SJCRH30 (cell line): Measurements from ENCODE around the gene MYCBP2. TPM values are rescaled to one million over a fixed set of nuclear protein-coding genes. Genes with fewer than 3 reads are reported as not detected.
"Not testable (repeated sequence)": the region's sequence is repeated elsewhere in the genome, so short reads cannot be mapped to it uniquely, and the experiment has no call there.

Experiments
- DNase-seq, 2 experiments: peaks; one replicate each; pipeline ENCODE4 v3.0.0-alpha.2; 2015 to 2020
- H3K27ac ChIP-seq: fragments of 250-450 bp; sonication (Bioruptor Pico); 2 replicates; pipeline ENCODE4 v1.5.1; 2020; ENCODE audit warnings: mild to moderate bottlenecking, moderate library complexity
- H3K27me3 ChIP-seq: fragments of 250-450 bp; sonication (Bioruptor Pico); 2 replicates; pipeline ENCODE4 v1.5.1; 2020; ENCODE audit warnings: mild to moderate bottlenecking, moderate library complexity
- H3K36me3 ChIP-seq: fragments of 250-450 bp; sonication (Bioruptor Pico); 2 replicates; pipeline ENCODE4 v1.5.1; 2020; ENCODE audit warnings: mild to moderate bottlenecking, moderate library complexity
- H3K4me1 ChIP-seq: fragments of 250-450 bp; sonication (Bioruptor Pico); 2 replicates; pipeline ENCODE4 v1.5.1; 2020; ENCODE audit warnings: mild to moderate bottlenecking, moderate library complexity
- H3K4me3 ChIP-seq: fragments of 250-450 bp; sonication (Bioruptor Pico); 2 replicates; pipeline ENCODE4 v1.5.1; 2020; ENCODE audit warnings: mild to moderate bottlenecking, moderate library complexity
- H3K9me3 ChIP-seq: fragments of 250-450 bp; sonication (Bioruptor Pico); replicated peaks from 2 replicates; pipeline ENCODE4 v1.5.1; 2020; ENCODE audit warnings: mild to moderate bottlenecking, moderate library complexity
- total RNA-seq: library from RNA; depleted of rRNA; stranded (reverse); fragments of >200 nt; shearing (Covaris generic); gene quantifications from 2 replicates; pipeline ENCODE4 v1.2.3, GENCODE V29; 2014

Gene MYCBP2
- total RNA-seq, 1 experiment from 2014 or later, result 45.2 TPM

GRCh38 chr13:77291774-77292173 is 35.1 kb downstream of the MYCBP2 start:
- H3K4me3 ChIP-seq, result no peak overlapping the region
- H3K4me1 ChIP-seq, result no peaks in the 10 kb centered on the region
- H3K27me3 ChIP-seq, result no peaks in the 10 kb centered on the region
- H3K9me3 ChIP-seq, result no peaks in the 10 kb centered on the region; the same call in 1 of the 2 replicates
- H3K27ac ChIP-seq, result no peak overlapping the region
- no peak for DNase-seq
- peaks cover 11% of the 10 kb centered on the region; the same call in 1 of the 2 replicates for H3K36me3 ChIP-seq

- Histone ChIP-seq H3K36me3 (peaks cover 11% of the 10 kb centered on the region; the same call in 1 of the 2 replicates), H3K9me3 (no peaks in the 10 kb centered on the region; the same call in 1 of the 2 replicates), H3K27ac (no peak overlapping the region), H3K4me3 (no peak overlapping the region), H3K27me3 (no peaks in the 10 kb centered on the region), H3K4me1 (no peaks in the 10 kb centered on the region)
- no peak for DNase-seq
Observed at GRCh38 chr13:77290342-77290741, 36.6 kb downstream of the MYCBP2 start.

- peaks cover 11% of the 10 kb centered on the region; the same call in 1 of the 2 replicates for H3K36me3 ChIP-seq
- DNase-seq, result no peak
- H3K27ac ChIP-seq, result no peak overlapping the region
- H3K27me3 ChIP-seq, result no peaks in the 10 kb centered on the region
- no peaks in the 10 kb centered on the region; the same call in 1 of the 2 replicates for H3K9me3 ChIP-seq
- no peaks in the 10 kb centered on the region for H3K4me1 ChIP-seq
- H3K4me3 ChIP-seq, result no peak overlapping the region
Observed at GRCh38 chr13:77289851-77290250, 37.0 kb downstream of the MYCBP2 start.

GRCh38 chr13:77285632-77286031 is 41.3 kb downstream of the MYCBP2 start:
- H3K4me1 ChIP-seq, H3K36me3 ChIP-seq, H3K27me3 ChIP-seq, H3K27ac ChIP-seq, H3K4me3 ChIP-seq, DNase-seq, H3K9me3 ChIP-seq: not testable (repeated sequence)

- no peaks in the 10 kb centered on the region for H3K9me3 ChIP-seq
- DNase-seq, result no peak
- H3K27ac ChIP-seq, result no peak overlapping the region
- H3K4me3 ChIP-seq, result no peak overlapping the region
- no peaks in the 10 kb centered on the region for H3K4me1 ChIP-seq
- H3K36me3 ChIP-seq, result no peaks in the 10 kb centered on the region
- H3K27me3 ChIP-seq, result no peaks in the 10 kb centered on the region
Observed at GRCh38 chr13:77285098-77285497, 41.8 kb downstream of the MYCBP2 start.

- H3K9me3 ChIP-seq, result no peaks in the 10 kb centered on the region
- no peaks in the 10 kb centered on the region for H3K4me1 ChIP-seq
- H3K36me3 ChIP-seq, result peaks cover 9% of the 10 kb centered on the region
- no peaks in the 10 kb centered on the region for H3K27me3 ChIP-seq
- no peak for DNase-seq
- no peak overlapping the region for H3K27ac ChIP-seq
- H3K4me3 ChIP-seq, result no peak overlapping the region
Observed at GRCh38 chr13:77274126-77274525, 52.8 kb downstream of the MYCBP2 start.

GRCh38 chr13:77269141-77269540 is 57.8 kb downstream of the MYCBP2 start:
- Histone ChIP-seq H3K4me1 (no peaks in the 10 kb centered on the region), H3K36me3 (peaks cover 22% of the 10 kb centered on the region), H3K4me3 (no peak overlapping the region), H3K27ac (no peak overlapping the region), H3K9me3 (no peaks in the 10 kb centered on the region), H3K27me3 (no peaks in the 10 kb centered on the region)
- DNase-seq, result no peak

- peaks cover 20% of the 10 kb centered on the region for H3K36me3 ChIP-seq
- DNase-seq, result no peak
- no peak overlapping the region for H3K27ac ChIP-seq
- H3K9me3 ChIP-seq, result no peaks in the 10 kb centered on the region
- H3K4me3 ChIP-seq, result no peak overlapping the region
- H3K27me3 ChIP-seq, result no peaks in the 10 kb centered on the region
- no peaks in the 10 kb centered on the region for H3K4me1 ChIP-seq
Observed at GRCh38 chr13:77267362-77267761, 59.5 kb downstream of the MYCBP2 start.

GRCh38 chr13:77265336-77265735 is 61.6 kb downstream of the MYCBP2 start:
- no peak overlapping the region for H3K4me3 ChIP-seq
- no peak overlapping the region for H3K27ac ChIP-seq
- H3K4me1 ChIP-seq, result no peaks in the 10 kb centered on the region
- H3K36me3 ChIP-seq, result peaks cover 26% of the 10 kb centered on the region
- no peak for DNase-seq
- no peaks in the 10 kb centered on the region for H3K9me3 ChIP-seq
- no peaks in the 10 kb centered on the region for H3K27me3 ChIP-seq

- H3K4me3 ChIP-seq, result no peak overlapping the region
- H3K9me3 ChIP-seq, result no peaks in the 10 kb centered on the region
- peaks cover 14% of the 10 kb centered on the region; the same call in 1 of the 2 replicates for H3K36me3 ChIP-seq
- DNase-seq, result no peak
- H3K4me1 ChIP-seq, result no peaks in the 10 kb centered on the region
- H3K27me3 ChIP-seq, result no peaks in the 10 kb centered on the region
- H3K27ac ChIP-seq, result no peak overlapping the region
Observed at GRCh38 chr13:77262198-77262597, 64.7 kb downstream of the MYCBP2 start.

- no peaks in the 10 kb centered on the region for H3K4me1 ChIP-seq
- peaks cover 3% of the 10 kb centered on the region; the same call in 1 of the 2 replicates for H3K36me3 ChIP-seq
- H3K27ac ChIP-seq, result no peak overlapping the region
- H3K4me3 ChIP-seq, result no peak overlapping the region
- H3K9me3 ChIP-seq, result no peaks in the 10 kb centered on the region
- no peak for DNase-seq
- H3K27me3 ChIP-seq, result no peaks in the 10 kb centered on the region
Observed at GRCh38 chr13:77250975-77251374, 75.9 kb downstream of the MYCBP2 start.

GRCh38 chr13:77245224-77245623 is 81.7 kb downstream of the MYCBP2 start:
- not testable (repeated sequence) for H3K4me1 ChIP-seq, H3K27me3 ChIP-seq, DNase-seq, H3K4me3 ChIP-seq, H3K9me3 ChIP-seq, H3K36me3 ChIP-seq, H3K27ac ChIP-seq

- no peak for DNase-seq
- Histone ChIP-seq H3K4me3 (no peak overlapping the region), H3K36me3 (peaks cover 9% of the 10 kb centered on the region), H3K4me1 (no peaks in the 10 kb centered on the region), H3K27me3 (no peaks in the 10 kb centered on the region), H3K27ac (no peak overlapping the region), H3K9me3 (no peaks in the 10 kb centered on the region)
Observed at GRCh38 chr13:77239312-77239711, 87.6 kb downstream of the MYCBP2 start.

GRCh38 chr13:77235456-77236022 is 91.4 kb downstream of the MYCBP2 start:
- Histone ChIP-seq H3K4me1 (no peaks in the 10 kb centered on the region), H3K27ac (no peak overlapping the region)
- DNase-seq, result no peak

GRCh38 chr13:77233159-77233558 is 93.7 kb downstream of the MYCBP2 start:
- Histone ChIP-seq H3K27me3 (no peaks in the 10 kb centered on the region), H3K36me3 (no peaks in the 10 kb centered on the region), H3K27ac (no peak overlapping the region), H3K4me1 (no peaks in the 10 kb centered on the region), H3K4me3 (no peak overlapping the region), H3K9me3 (no peaks in the 10 kb centered on the region)
- DNase-seq, result no peak

More at GRCh38 chr13:77235456-77236022, 91.4 kb downstream of the MYCBP2 start:
- H3K9me3 ChIP-seq, result no peaks in the 10 kb centered on the region
- no peaks in the 10 kb centered on the region for H3K27me3 ChIP-seq
- H3K4me3 ChIP-seq, result no peak overlapping the region
- H3K36me3 ChIP-seq, result no peaks in the 10 kb centered on the region

GRCh38 chr13:77230560-77230959 is 96.3 kb downstream of the MYCBP2 start:
- Histone ChIP-seq H3K4me3 (no peak overlapping the region), H3K27me3 (no peaks in the 10 kb centered on the region), H3K36me3 (no peaks in the 10 kb centered on the region), H3K9me3 (no peaks in the 10 kb centered on the region), H3K4me1 (no peaks in the 10 kb centered on the region), H3K27ac (no peak overlapping the region)
- no peak for DNase-seq
